OCI-LY3 (cell line): Measurements from ENCODE around the gene GSAP.

Source experiments
- H2AFZ ChIP-seq: fragments of 200-600, 300-600 bp; shearing (Covaris generic); 2 replicates; pipeline ENCODE4 v1.6.0; 2014; ENCODE audit warnings: antibody characterized with exemption, low read depth, low read length
- H3K27ac ChIP-seq: fragments of 200-600, 300-600 bp; sonication (generic); 2 replicates; pipeline ENCODE4 v1.5.1; 2014; ENCODE audit warnings: mild to moderate bottlenecking, low read length, moderate library complexity, mixed read lengths
- H3K27me3 ChIP-seq: fragments of 200-600, 300-600 bp; sonication (generic); 2 replicates; pipeline ENCODE4 v1.6.1; 2014; ENCODE audit warnings: low read depth, low read length, mixed read lengths
- H3K36me3 ChIP-seq: fragments of 200-600, 300-600 bp; sonication (generic); replicated peaks from 2 replicates; pipeline ENCODE3; 2014; ENCODE audit warnings: low read depth, low read length, mixed read lengths
- H3K4me1 ChIP-seq: fragments of 300-600, 200-600 bp; sonication (generic); 2 replicates; pipeline ENCODE4 v1.6.1; 2014; ENCODE audit warnings: low read length, mixed read lengths
- H3K4me2 ChIP-seq: fragments of 200-600, 300-600 bp; sonication (generic); 2 replicates; pipeline ENCODE4 v1.6.1; 2014; ENCODE audit warnings: low read length, mixed read lengths
- H3K4me3 ChIP-seq: fragments of 300-600, 200-600 bp; sonication (generic); 2 replicates; pipeline ENCODE4 v1.5.1; 2014; ENCODE audit warnings: antibody characterized with exemption, mild to moderate bottlenecking, low read length, moderate library complexity
- H3K79me2 ChIP-seq: fragments of 300-600, 200-600 bp; shearing (Covaris generic); 2 replicates; pipeline ENCODE4 v1.6.1; 2014; ENCODE audit warnings: mild to moderate bottlenecking, low read length, mixed read lengths
- H3K9ac ChIP-seq: fragments of 300-600, 200-600 bp; shearing (Covaris generic); 2 replicates; pipeline ENCODE4 v1.6.0; 2014; ENCODE audit warnings: mild to moderate bottlenecking, low read length, moderate library complexity
- H3K9me3 ChIP-seq: fragments of 200-600, 300-600 bp; shearing (Covaris generic); 2 replicates; pipeline ENCODE4 v1.6.1; 2014; ENCODE audit warnings: low read length, mixed read lengths; ENCODE audit not compliant: insufficient read depth
- H4K20me1 ChIP-seq: fragments of 200-600, 300-600 bp; sonication (generic); 2 replicates; pipeline ENCODE4 v1.6.1; 2016; ENCODE audit warnings: low read length, mixed read lengths; ENCODE audit not compliant: insufficient read depth
- EZH2phosphoT487 ChIP-seq: fragments of 200-600 bp; shearing (Covaris generic); IDR thresholded peaks from 2 replicates; pipeline ENCODE4 v1.6.1; 2018; ENCODE audit warnings: antibody characterized with exemption, mixed run types, low read depth
- TF ChIP-seq, protein P1 (sequence below): fragments of 200-600, 300-600 bp; sonication (generic); IDR thresholded peaks from 2 replicates; pipeline ENCODE4 v1.5.1; 2014; ENCODE audit warnings: antibody characterized with exemption, low read length, low read depth

GSAP gene

DNA sequence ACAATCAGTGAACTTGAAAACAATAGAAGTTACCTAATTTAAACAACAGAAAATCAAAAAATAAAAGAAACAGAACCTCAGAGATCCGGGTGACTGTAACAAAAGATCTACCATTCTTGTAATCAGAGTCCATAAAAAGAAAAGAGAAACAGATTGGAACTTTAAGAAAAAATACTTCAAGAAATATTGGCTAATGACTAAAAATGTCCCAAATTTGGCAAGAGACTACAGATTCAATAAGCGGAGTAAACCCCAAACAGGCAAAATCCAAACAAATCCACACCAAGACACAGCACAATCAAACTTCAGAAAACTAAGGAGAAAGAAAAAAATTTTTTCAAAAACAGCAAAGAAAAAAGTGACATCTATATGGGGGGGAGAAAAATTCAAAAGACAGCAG, 15.1 kb downstream of the GSAP start:
- H3K4me2 ChIP-seq, result no peak overlapping the region
- H3K79me2 ChIP-seq, result no peaks in the 10 kb centered on the region

GRCh38 chr7:77399816-77400215, 16.3 kb downstream of the GSAP start:
- H3K36me3 ChIP-seq, result peaks cover 3% of the 10 kb centered on the region
- H2AFZ ChIP-seq, result no peak overlapping the region
- no peak overlapping the region for H3K27ac ChIP-seq
- no peak overlapping the region for H3K4me2 ChIP-seq
- TF ChIP-seq, protein P1, sequence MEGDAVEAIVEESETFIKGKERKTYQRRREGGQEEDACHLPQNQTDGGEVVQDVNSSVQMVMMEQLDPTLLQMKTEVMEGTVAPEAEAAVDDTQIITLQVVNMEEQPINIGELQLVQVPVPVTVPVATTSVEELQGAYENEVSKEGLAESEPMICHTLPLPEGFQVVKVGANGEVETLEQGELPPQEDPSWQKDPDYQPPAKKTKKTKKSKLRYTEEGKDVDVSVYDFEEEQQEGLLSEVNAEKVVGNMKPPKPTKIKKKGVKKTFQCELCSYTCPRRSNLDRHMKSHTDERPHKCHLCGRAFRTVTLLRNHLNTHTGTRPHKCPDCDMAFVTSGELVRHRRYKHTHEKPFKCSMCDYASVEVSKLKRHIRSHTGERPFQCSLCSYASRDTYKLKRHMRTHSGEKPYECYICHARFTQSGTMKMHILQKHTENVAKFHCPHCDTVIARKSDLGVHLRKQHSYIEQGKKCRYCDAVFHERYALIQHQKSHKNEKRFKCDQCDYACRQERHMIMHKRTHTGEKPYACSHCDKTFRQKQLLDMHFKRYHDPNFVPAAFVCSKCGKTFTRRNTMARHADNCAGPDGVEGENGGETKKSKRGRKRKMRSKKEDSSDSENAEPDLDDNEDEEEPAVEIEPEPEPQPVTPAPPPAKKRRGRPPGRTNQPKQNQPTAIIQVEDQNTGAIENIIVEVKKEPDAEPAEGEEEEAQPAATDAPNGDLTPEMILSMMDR, result no peak
- no peak for TF ChIP-seq EZH2phosphoT487
- no peaks in the 10 kb centered on the region for H3K79me2 ChIP-seq
- H4K20me1 ChIP-seq, result no peaks in the 10 kb centered on the region
- no peaks in the 10 kb centered on the region for H3K9me3 ChIP-seq
- H3K27me3 ChIP-seq, result no peaks in the 10 kb centered on the region
- peaks cover 9% of the 10 kb centered on the region for H3K4me1 ChIP-seq
- no peak overlapping the region for H3K4me3 ChIP-seq
- H3K9ac ChIP-seq, result no peak overlapping the region

More for the DNA sequence above, 15.1 kb downstream of the GSAP start:
- Histone ChIP-seq H3K4me1 (peaks cover 9% of the 10 kb centered on the region), H3K27me3 (no peaks in the 10 kb centered on the region), H3K36me3 (peaks cover 3% of the 10 kb centered on the region), H3K9me3 (no peaks in the 10 kb centered on the region), H3K4me3 (no peak overlapping the region), H3K9ac (no peak overlapping the region), H2AFZ (no peak overlapping the region), H3K27ac (no peak overlapping the region), H4K20me1 (no peaks in the 10 kb centered on the region)
- TF ChIP-seq, protein P1, result no peak
- no peak for TF ChIP-seq EZH2phosphoT487

DNA sequence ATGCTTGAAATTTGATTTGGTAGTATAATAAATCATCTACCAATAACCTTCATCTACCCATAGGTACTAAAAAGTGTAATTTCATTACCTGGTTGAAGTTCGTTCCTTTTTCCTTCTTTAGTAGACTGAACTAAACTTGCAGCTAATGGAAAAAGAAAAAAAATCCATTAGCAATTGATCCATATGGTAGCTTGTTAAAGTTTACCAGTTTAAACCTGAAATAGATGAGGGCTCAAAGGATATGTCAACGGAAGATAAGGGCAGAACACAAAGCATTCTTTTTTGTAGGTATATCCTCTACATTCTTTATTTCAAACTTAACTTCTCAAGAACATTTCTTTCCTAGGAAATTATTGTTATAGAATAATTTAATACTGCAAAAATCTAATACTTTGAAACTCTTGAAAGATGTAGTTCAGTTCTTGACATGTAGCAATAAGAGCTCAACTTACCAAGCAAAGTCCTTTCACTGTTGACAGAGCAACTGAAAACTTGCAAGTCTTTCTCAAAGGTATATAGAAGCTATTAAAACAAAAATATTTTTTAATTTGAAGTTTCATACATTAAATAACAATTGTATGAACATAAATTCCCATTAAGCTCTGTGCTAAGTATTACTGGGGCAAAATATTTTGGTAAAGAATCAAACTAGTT, 19.1 kb downstream of the GSAP start:
- Histone ChIP-seq H3K9ac (no peak overlapping the region), H4K20me1 (no peaks in the 10 kb centered on the region), H3K36me3 (peaks cover 3% of the 10 kb centered on the region), H3K9me3 (no peaks in the 10 kb centered on the region), H3K27me3 (no peaks in the 10 kb centered on the region), H3K4me2 (no peak overlapping the region), H3K4me3 (no peak overlapping the region), H3K27ac (no peak overlapping the region), H2AFZ (no peak overlapping the region), H3K4me1 (peaks cover 23% of the 10 kb centered on the region), H3K79me2 (no peaks in the 10 kb centered on the region)
- TF ChIP-seq EZH2phosphoT487, result no peak
- TF ChIP-seq, protein P1, result no peak

GRCh38 chr7:77395626-77396025, 20.5 kb downstream of the GSAP start:
- Histone ChIP-seq H3K36me3 (peaks cover 3% of the 10 kb centered on the region), H3K4me1 (peaks cover 34% of the 10 kb centered on the region), H3K27ac (no peak overlapping the region), H3K4me3 (no peak overlapping the region), H3K79me2 (no peaks in the 10 kb centered on the region), H3K9me3 (no peaks in the 10 kb centered on the region), H3K27me3 (no peaks in the 10 kb centered on the region), H4K20me1 (no peaks in the 10 kb centered on the region), H2AFZ (no peak overlapping the region), H3K4me2 (no peak overlapping the region), H3K9ac (no peak overlapping the region)
- TF ChIP-seq, protein P1, result no peak
- TF ChIP-seq EZH2phosphoT487, result no peak
